Spinal cord (tissue), 4 donors: ENCODE results near the gene FJX1. TPM values are rescaled to one million over a fixed set of nuclear protein-coding genes. Genes with fewer than 3 reads are reported as not detected.

Source experiments
- polyA plus RNA-seq, 2 donors: library from polyadenylated mRNA; unstranded; fragments of 120-200 nt; gene quantifications; one replicate each; pipeline ENCODE4 v1.2.1, GENCODE V29; 2013; ENCODE audit not compliant: insufficient read length in 2 of 2
- total RNA-seq, 2 donors: library from RNA; depleted of rRNA in 1 of 2; stranded (reverse); fragments of 120-200 nt in 1 of 2; fragments of >200 nt in 1 of 2; gene quantifications; one replicate each; pipeline versions ENCODE4 v1.2.3 to v1.2.4, GENCODE V29; 2013 to 2014

FJX1 gene
- total and polyA plus RNA-seq, 4 donors: 16.5 to 69.6 (median 38.7) TPM

Other genes with a start within 250 kb of the FJX1 start
- gene SLC1A2, start 198.9 kb upstream of the FJX1 start, total RNA-seq: 100 to 1,000 TPM in 1 of 2 donors, 10 to 100 TPM in 1; 87.4 to 270 TPM
- 100 to 1,000 TPM; 167 to 225 TPM for gene SLC1A2, start 198.9 kb upstream of the FJX1 start, polyA plus RNA-seq
- 10 to 100 TPM; 23.9 to 35.2 TPM for gene PAMR1, start 92.8 kb upstream of the FJX1 start, total RNA-seq
- gene PAMR1, start 92.8 kb upstream of the FJX1 start, polyA plus RNA-seq: 10 to 100 TPM; 16.0 to 16.7 TPM
- 10 to 100 TPM; 27.6 to 57.2 TPM for gene TRIM44, start 44.3 kb downstream of the FJX1 start, total RNA-seq
- 10 to 100 TPM; 33.5 to 65.0 TPM for gene TRIM44, start 44.3 kb downstream of the FJX1 start, polyA plus RNA-seq